ACHN (cell line): ENCODE data around the gene ZNF714.
"Not testable (repeated sequence)": the region's sequence is repeated elsewhere in the genome, so short reads cannot be mapped to it uniquely, and the experiment has no call there.

Experiments
- DNase-seq: peaks from one replicate; pipeline ENCODE4 v3.0.0-alpha.2; 2015
- in situ Hi-C: cut with HindIII; loops from 2 replicates; pipeline ENCODE4 v1.10.0; 2017; ENCODE audit warnings: low sequenced_read_pairs, low pct_ligation_motif_present, low pct_unique_long_range_greater_than_20kb

The ZNF714 gene

GRCh38 chr19:21127898-21128297 lies 45.9 kb downstream of the ZNF714 start:
- in situ Hi-C loops, result no loop called here
- no peak for DNase-seq

- DNase-seq, result no peak
- in situ Hi-C loops, result no loop called here
These were observed 47.1 kb downstream of the ZNF714 start for GRCh38 chr19:21128901-21129698.

DNA sequence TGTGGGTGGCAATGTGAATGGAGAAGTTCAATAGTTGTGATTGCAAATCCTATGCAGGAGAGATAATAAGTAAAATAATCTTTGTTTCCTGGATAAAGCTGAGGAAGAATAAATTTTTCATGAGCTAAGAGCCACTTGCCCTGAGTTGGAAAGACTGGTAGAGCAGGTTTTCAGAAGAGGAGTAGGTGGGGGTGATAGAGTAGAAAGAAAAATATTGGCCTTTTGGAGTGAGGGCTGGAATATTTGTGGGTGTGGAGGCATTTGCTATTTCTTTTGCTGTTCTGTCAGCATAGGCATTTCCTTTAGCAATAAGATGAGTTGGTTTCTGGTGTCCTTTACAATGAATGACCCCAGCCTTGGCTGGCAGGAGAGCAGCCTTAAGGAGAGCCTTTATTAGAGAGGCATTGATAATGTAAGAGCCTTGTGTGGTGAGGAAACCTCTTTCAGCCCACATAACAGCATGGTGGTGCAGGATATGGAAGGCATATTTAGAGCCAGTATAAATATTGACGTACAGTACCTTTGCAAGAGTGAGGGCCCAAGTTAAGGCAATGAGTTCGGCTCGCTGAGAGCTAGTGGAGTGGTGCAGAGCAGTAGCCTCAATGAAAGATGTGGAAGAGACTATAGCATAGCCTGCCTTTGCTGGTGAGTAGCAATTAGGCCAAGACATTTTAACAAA lies 48.2 kb downstream of the ZNF714 start:
- in situ Hi-C loops, result no loop called here
- DNase-seq, result no peak

- in situ Hi-C loops, result no loop called here
- no peak for DNase-seq
These were observed 51.6 kb downstream of the ZNF714 start for GRCh38 chr19:21133633-21134032.

- in situ Hi-C loops, result no loop called here
These were observed 52.9 kb downstream of the ZNF714 start for GRCh38 chr19:21134934-21135366.

GRCh38 chr19:21135433-21135832 lies 53.4 kb downstream of the ZNF714 start:
- no peak for DNase-seq
- in situ Hi-C loops, result no loop called here

More at GRCh38 chr19:21134934-21135366, 52.9 kb downstream of the ZNF714 start:
- no peak for DNase-seq

DNA sequence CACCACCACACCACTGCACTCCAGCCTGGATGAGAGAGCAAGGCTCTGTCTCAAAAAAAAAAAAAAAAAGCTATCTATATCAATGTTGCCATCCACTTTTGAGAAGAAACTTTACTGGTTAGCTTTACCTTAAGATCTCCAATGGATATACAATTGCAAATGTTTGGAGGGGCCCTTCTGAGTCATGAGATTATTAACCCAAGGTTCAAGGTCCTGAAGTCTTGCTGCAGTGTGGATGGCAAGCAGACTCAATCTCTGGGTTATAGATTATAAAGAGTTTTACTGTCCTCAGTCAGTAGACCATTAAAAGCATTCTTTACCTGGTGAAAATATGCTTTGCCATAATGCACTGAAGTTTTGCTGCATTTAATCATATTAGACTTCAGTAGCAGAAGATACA lies 56.1 kb downstream of the ZNF714 start:
- no peak for DNase-seq
- in situ Hi-C loops, result no loop called here

DNA sequence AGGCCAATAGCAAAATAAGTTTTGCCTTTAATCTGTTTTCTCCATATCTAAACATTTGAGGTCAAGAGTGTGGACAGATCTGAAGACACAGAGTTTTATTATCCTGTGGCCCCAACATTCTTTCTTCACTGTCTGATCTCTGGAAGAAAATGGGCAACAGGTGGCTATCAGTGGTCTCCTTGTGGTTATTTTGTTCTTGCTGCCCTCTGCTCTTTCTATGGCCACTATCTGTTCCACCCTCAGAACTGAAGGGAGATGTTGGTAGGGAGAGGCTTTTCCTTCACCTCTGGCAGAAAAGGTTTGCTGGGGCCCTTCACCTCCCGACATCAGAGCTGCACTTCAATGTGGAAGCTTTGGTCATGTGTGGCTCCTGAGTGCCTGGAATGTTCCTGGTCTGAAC lies 59.0 kb downstream of the ZNF714 start:
- in situ Hi-C loops, DNase-seq: not testable (repeated sequence)

DNA sequence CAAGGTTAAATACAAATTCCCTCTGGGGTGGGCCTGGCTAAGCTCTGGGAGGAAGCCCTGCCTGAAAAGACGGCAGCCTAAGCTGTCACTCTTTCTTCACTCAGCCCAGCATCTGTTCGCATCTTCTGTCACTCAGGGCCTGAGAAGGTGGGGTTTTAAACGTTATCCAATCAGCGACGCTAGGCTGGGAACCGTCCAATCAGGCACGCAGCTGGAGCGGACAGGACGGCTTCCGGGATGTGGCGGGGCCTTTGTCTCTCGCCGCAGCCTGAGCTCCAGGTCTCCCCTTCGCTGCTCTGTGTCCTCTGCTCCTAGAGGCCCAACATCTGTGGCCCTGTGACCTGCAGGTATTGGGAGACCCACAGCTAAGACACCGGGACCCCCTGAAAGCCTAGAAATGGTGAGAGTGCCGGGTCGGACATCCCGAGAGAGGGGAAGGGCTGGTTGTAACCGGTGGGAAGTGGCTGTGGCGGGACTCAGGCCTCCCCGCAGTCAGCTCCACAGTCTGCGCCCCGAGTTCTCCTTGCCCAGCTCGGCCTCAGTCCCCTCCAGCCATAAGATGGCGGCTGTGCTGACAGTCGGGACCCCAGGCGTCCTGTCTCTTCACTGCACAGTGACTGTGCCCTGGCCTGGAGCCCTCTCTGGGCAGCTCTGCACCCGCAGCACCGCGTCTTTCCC lies 59.9 kb downstream of the ZNF714 start, which contains the start of gene ZNF431:
ZNF431 (plus strand) TSS at position 254 of the 678 bp plus-strand sequence; CDS start at position 398, 144 bp downstream.
- in situ Hi-C loops, result no loop called here
- peak; percentile 92 for DNase-seq

GRCh38 chr19:21143428-21143827 lies 61.4 kb downstream of the ZNF714 start:
- in situ Hi-C loops, result no loop called here
- no peak for DNase-seq

DNA sequence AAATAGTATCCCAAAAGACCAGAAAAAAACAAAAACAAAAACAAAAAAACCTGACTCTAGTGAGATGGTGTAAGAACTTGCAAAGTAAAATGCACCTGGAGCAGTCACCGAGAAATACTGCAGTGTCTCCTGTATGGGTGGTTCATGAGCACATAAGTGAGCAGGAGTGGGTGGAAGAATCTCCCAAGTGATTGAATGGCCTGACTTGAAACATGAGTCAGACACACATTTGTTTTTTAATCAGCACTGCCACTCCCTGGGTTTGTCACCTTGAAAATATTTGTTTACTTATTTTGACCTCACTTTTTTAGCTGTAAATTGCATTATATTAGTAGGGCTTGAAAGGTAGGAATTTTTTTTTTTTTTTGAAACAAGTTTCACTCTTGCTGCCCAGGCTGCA lies 61.9 kb downstream of the ZNF714 start:
- no peak for DNase-seq
- in situ Hi-C loops, result no loop called here

DNA sequence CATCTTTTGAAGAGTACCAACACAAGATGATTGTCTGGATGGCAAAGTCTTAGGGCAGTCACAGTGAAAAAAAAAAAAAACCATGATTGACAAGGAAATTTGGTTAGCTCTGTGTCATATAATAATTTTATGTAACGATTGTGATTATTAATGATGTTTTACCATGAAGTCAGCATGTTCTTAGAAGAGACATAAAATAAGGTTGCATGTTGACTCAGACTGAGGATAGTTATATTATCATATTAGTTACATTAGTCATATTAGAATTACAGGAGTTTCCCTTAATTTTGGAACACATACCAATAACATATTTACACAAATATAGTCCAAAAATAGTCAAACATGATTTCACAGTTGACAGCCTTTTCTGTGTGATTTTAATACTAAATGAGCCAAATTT lies 65.5 kb downstream of the ZNF714 start:
- no peak for DNase-seq
- in situ Hi-C loops, result no loop called here

DNA sequence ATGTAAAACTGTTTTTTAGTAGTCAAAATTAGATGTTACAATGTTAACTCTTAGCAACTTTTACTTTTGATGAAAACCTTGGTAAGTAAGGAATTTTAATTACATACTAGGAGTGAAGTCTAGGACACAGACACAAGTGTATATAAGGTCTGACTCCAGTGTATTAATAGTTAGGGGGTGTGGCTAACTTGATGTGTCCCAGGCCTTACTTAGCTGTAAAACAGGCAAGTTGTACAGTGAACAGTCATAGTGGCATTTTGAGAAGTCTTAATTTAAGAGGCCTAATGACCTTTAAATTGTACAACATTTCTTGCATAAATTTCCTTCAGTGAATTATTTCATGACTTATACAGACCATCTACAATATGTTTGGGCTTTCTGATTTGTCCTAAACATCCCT lies 66.7 kb downstream of the ZNF714 start:
- DNase-seq, result no peak
- in situ Hi-C loops, result no loop called here

- DNase-seq, result no peak
- in situ Hi-C loops, result no loop called here
These were observed 67.9 kb downstream of the ZNF714 start for GRCh38 chr19:21149877-21150276.

- in situ Hi-C loops, result no loop called here
These were observed 69.5 kb downstream of the ZNF714 start for GRCh38 chr19:21151460-21151859.

DNA sequence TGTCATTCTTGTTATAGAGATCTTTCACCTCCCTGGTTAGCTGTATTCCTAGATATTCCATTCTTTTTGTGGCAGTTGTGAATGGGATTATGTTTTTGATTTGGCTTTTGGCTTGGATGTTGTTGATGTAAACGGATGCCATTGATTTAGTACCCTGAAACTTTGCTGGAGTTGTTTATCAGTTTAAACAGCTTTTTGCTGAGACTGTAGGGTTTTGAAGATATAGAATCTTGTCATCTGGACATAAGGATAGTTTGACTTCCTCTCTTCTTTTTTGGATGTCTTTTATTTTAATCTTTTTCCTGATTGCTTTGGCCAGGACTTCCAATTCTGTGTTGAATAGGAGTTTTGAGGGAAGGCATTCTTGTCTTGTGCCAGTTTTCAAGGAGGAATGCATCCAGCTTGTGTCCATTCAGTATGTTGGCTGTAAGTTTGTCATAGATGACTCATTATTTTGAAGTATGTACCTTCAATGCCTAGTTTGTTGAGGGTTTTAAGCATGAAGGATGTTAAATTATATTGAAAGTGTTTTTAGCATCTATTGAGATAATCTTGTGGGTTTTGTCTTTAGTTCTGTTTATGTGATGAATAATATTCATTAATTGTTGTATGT lies 76.6 kb downstream of the ZNF714 start:
- no peak for DNase-seq
- in situ Hi-C loops, result no loop called here

More at GRCh38 chr19:21151460-21151859, 69.5 kb downstream of the ZNF714 start:
- no peak for DNase-seq

DNA sequence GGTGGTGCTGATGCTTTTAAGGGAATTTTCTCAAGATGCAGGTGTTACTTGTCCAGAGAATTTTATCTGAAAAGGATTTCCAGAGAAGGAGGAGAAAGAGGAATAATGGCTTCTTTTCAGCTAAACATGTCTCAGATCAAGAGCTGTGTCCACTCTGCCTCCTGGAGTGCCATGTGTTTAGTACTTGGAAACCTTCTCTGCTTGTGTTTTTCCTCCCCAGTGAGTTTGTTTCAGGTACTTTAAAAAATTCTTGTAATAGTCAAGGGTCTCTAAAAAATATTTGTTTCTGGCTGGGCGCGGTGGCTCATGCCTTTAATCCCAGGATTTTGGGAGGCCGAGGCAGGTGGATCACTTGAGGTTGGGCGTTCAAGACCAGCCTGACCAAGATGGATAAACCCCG lies 82.5 kb downstream of the ZNF714 start:
- in situ Hi-C loops, result no loop called here
- no peak for DNase-seq

GRCh38 chr19:21166436-21166835 lies 84.4 kb downstream of the ZNF714 start:
- no peak for DNase-seq
- in situ Hi-C loops, result no loop called here
